Upper lobe of left lung (tissue), 4 donors: Measurements from ENCODE around the gene TRAPPC10.

Experiments used
- EP300 ChIP-seq, 4 donors: sonication (generic); formaldehyde crosslinking; IDR thresholded peaks; one replicate each; pipeline ENCODE4 v1.5.1; 2017; ENCODE audit warnings: antibody characterized with exemption in 4 of 4, control low read depth in 2 of 4
- POLR2AphosphoS5 ChIP-seq, 2 donors: sonication (generic); formaldehyde crosslinking; IDR thresholded peaks; one replicate each; pipeline ENCODE4 v1.5.1; 2017; ENCODE audit warnings: antibody characterized with exemption in 2 of 2

DNA sequence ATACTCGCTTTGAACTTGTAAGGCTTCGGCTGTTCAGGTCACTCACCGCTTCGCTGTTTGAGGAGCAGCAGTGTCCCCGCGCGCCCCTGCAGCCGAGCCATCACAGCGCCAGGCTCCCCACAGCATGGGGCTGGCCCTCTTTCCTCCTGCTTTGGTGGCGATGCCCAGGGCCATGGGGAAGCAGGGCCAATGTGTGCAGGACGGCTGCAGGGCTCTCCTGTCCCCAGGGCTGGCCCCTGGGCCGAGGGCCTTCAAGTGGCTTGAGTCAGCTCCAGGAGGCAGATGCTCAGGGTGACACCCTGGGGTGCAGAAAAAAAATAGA, 38.5 kb upstream of the TRAPPC10 start:
- no peak for TF ChIP-seq EP300 (IDR thresholded peaks at IDR 0.05)
- no peak for TF ChIP-seq POLR2AphosphoS5 (IDR thresholded peaks at IDR 0.05)
